Endothelial cell of umbilical vein (primary cell): ENCODE data around the gene PDLIM5. TPM values are rescaled to one million over a fixed set of nuclear protein-coding genes. Genes with fewer than 3 reads are reported as not detected.
A peak's percentile ranks its signal among the peaks of the same experiment; 100 is the strongest.

Experiments used
- BruUV-seq: library from RNA; stranded (reverse); fragments of 400-500 nt; replicated peaks from 2 replicates; lab custom pipeline; 2021; lab: Mats Ljungman, UMichigan
- CTCF ChIA-PET: fragments of 300-600, 350-600 bp; sonication (Branson Sonifier 250); formaldehyde crosslinking; loops from one replicate; lab custom pipeline; 2021; ENCODE audit warnings: antibody characterized with exemption, inconsistent platforms; lab: Charles Lee
- POLR2A ChIA-PET: fragments of 300-600, 350-600 bp; sonication (Branson Sonifier 250); formaldehyde crosslinking; loops from one replicate; lab custom pipeline; 2021; ENCODE audit warnings: antibody characterized with exemption, inconsistent platforms; lab: Charles Lee
- DNase-seq: peaks from one replicate; pipeline ENCODE4 v3.0.0-alpha.2; 2011; ENCODE audit warnings: low read depth, low spot score
- FAIRE-seq: peaks from 2 replicates; lab custom pipeline; 2011; peaks lifted over from hg19 to GRCh38; lab: Jason Lieb, UNC
- H2AFZ ChIP-seq: 2 replicates; pipeline ENCODE4 v1.6.0; 2012; ENCODE audit warnings: low read depth, low read length, control low read depth, inconsistent platforms
- H3K27ac ChIP-seq: 2 replicates; pipeline ENCODE4 v1.5.1; 2011; ENCODE audit warnings: low read depth, mild to moderate bottlenecking, control low read depth, low read length, moderate library complexity; ENCODE audit not compliant: insufficient read depth
- H3K27me3 ChIP-seq, 2 experiments: 2 replicates each; pipeline versions ENCODE4 v1.6.0 to v1.6.1; 2011; ENCODE audit warnings: low read length in 2 of 2, mixed read lengths in 1 of 2; ENCODE audit not compliant: control insufficient read depth in 2 of 2, insufficient read depth in 2 of 2
- H3K36me3 ChIP-seq, 2 experiments: 2 replicates in 1 of 2; 3 replicates in 1 of 2; pipeline ENCODE4 v1.5.1; 2011; ENCODE audit warnings: low read length in 2 of 2, mild to moderate bottlenecking in 1 of 2, moderate library complexity in 1 of 2; ENCODE audit not compliant: control insufficient read depth in 2 of 2, insufficient read depth in 2 of 2; ENCODE audit errors: extremely low read depth in 1 of 2
- H3K4me1 ChIP-seq: 3 replicates; pipeline ENCODE4 v1.5.1; 2011; ENCODE audit warnings: mild to moderate bottlenecking, low read length; ENCODE audit not compliant: control insufficient read depth, insufficient read depth; ENCODE audit errors: extremely low read depth
- H3K4me2 ChIP-seq: 2 replicates; pipeline ENCODE4 v1.6.1; 2011; ENCODE audit warnings: low read length, control low read depth, mixed read lengths; ENCODE audit not compliant: insufficient read depth
- H3K4me3 ChIP-seq, 3 experiments: fragments of 200-600 bp in 1 of 3; sonication (generic), shearing (Covaris generic) in 1 of 3; replicated peaks in 1 of 3; 2 replicates each; pipeline ENCODE4 v1.5.1; 2011 to 2016; ENCODE audit warnings: control low read depth in 3 of 3, low read length in 3 of 3, mild to moderate bottlenecking in 2 of 3, inconsistent platforms in 1 of 3, low read depth in 1 of 3, moderate library complexity in 1 of 3; ENCODE audit not compliant: insufficient read depth in 1 of 3
- H3K79me2 ChIP-seq: 2 replicates; pipeline ENCODE4 v1.6.0; 2012; ENCODE audit warnings: low read length, inconsistent platforms; ENCODE audit not compliant: control insufficient read depth, insufficient read depth
- H3K9ac ChIP-seq: replicated peaks from 2 replicates; pipeline ENCODE3; 2011; ENCODE audit warnings: low read length, control low read depth; ENCODE audit not compliant: insufficient read depth; ENCODE audit errors: extremely low read depth
- H3K9me1 ChIP-seq: replicated peaks from 3 replicates; pipeline ENCODE4 v1.6.0; 2011; ENCODE audit warnings: mild to moderate bottlenecking, low read length; ENCODE audit not compliant: control insufficient read depth, insufficient read depth; ENCODE audit errors: extremely low read depth
- H3K9me3 ChIP-seq: replicated peaks from 2 replicates; pipeline ENCODE4 v1.5.1; 2012; ENCODE audit warnings: low read length, inconsistent platforms; ENCODE audit not compliant: control insufficient read depth, insufficient read depth
- H4K20me1 ChIP-seq: replicated peaks from 2 replicates; pipeline ENCODE3; 2011; ENCODE audit warnings: mild to moderate bottlenecking, low read length; ENCODE audit not compliant: control insufficient read depth, insufficient read depth; ENCODE audit errors: extremely low read depth
- CTCF ChIP-seq, 2 donors: IDR thresholded peaks; 1 replicate in 1 of 2; 2 replicates in 1 of 2; pipeline ENCODE4 v1.5.1; 2011; ENCODE audit warnings: low read length in 2 of 2, mild to moderate bottlenecking in 2 of 2, moderate library complexity in 2 of 2, control low read depth in 1 of 2, inconsistent platforms in 1 of 2, low read depth in 1 of 2; ENCODE audit not compliant: insufficient read depth in 1 of 2; ENCODE audit errors: extremely low read depth in 1 of 2
- EZH2 ChIP-seq: IDR thresholded peaks from 2 replicates; pipeline ENCODE4 v1.6.1; 2012; ENCODE audit warnings: borderline replicate concordance, low read depth, mild to moderate bottlenecking, moderate library complexity, low read length, inconsistent platforms; ENCODE audit not compliant: severe bottlenecking
- GATA2 ChIP-seq: IDR thresholded peaks from 2 replicates; pipeline ENCODE4 v1.7.0; 2011; ENCODE audit warnings: low read depth, mild to moderate bottlenecking, moderate library complexity, mixed read lengths, low read length; ENCODE audit not compliant: insufficient read length, insufficient read depth
- JUN ChIP-seq: IDR thresholded peaks from 2 replicates; pipeline ENCODE4 v1.6.1; 2011; ENCODE audit warnings: borderline replicate concordance, low read depth; ENCODE audit not compliant: insufficient read length, insufficient read depth
- MYC ChIP-seq: IDR thresholded peaks from one replicate; pipeline ENCODE4 v1.6.1; 2011; ENCODE audit warnings: mild to moderate bottlenecking, low read depth, low read length
- POLR2A ChIP-seq: IDR thresholded peaks from 2 replicates; pipeline ENCODE4 v1.6.1; 2012; ENCODE audit warnings: low read depth, mild to moderate bottlenecking, control low read depth, low read length
- dilution Hi-C: fragments of 300-500 bp; cut with MboI; formaldehyde crosslinking; loops from one replicate; pipeline ENCODE4 v1.15.0; 2019; ENCODE audit warnings: low sequenced_read_pairs; ENCODE audit not compliant: extremely low pct_ligation_motif_present
- intact Hi-C: fragments of 100-400 bp; cut with micrococcal nuclease; formaldehyde crosslinking; loops from one replicate; pipeline ENCODE4 v1.10.0; 2022
- polyA plus RNA-seq, 4 experiments: library from polyadenylated mRNA; depleted of rRNA in 3 of 4; stranded (reverse) in 3 of 4; unstranded in 1 of 4; fragments of >200 nt; gene quantifications; 2 replicates each; pipeline versions ENCODE4 v1.2.1 to v1.2.3, GENCODE V29; 2011 to 2012; ENCODE audit warnings: missing spikeins in 1 of 4
- total RNA-seq: library from RNA; stranded (reverse); gene quantifications from 2 replicates; pipeline ENCODE4 v1.2.3, GENCODE V29; 2021

The PDLIM5 gene
- total and polyA plus RNA-seq, 2 donors (not counting 3 experiments of a cell fraction or from before 2014, with no cell fraction given): 243 to 310 TPM

GRCh38 chr4:94489098-94489497 lies 37.4 kb downstream of the PDLIM5 start:
- no peak for TF ChIP-seq GATA2
- TF ChIP-seq CTCF (IDR thresholded peaks at IDR 0.05; ENCODE audit: extremely low read depth in 1 of 2, insufficient read depth in 1 of 2, low read depth in 1 of 2, low read length in 2 of 2): no peak
- no peak for TF ChIP-seq JUN
- no peak for TF ChIP-seq EZH2
- no peak for TF ChIP-seq POLR2A
- no peak for TF ChIP-seq MYC
- Histone ChIP-seq H3K4me3 (no peak overlapping the region), H3K27me3 (no peaks in the 10 kb centered on the region), H3K9ac (no peak overlapping the region), H3K4me2 (no peak overlapping the region), H3K4me1 (peaks cover 71% of the 10 kb centered on the region), H3K9me1 (no peaks in the 10 kb centered on the region), H3K9me3 (no peaks in the 10 kb centered on the region), H4K20me1 (peaks cover 5% of the 10 kb centered on the region), H3K79me2 (peaks cover 84% of the 10 kb centered on the region), H2AFZ (no peak overlapping the region), H3K36me3 (peaks cover 0 to 9% of the 10 kb centered on the region in 2 experiments), H3K27ac (peak overlapping the region; percentile 20)
- ChIA-PET CTCF (interaction anchor here (0.9 to 1.2 kb wide), 2 partner anchors 31 to 36 kb away, joined by 3 read pairs; no protein-coding TSS in a partner anchor), POLR2A (no interaction called here)
- dilution Hi-C loops (no loop called here), intact Hi-C loops (no loop called here)
- DNase-seq (no peak), FAIRE-seq (no peak)
- BruUV-seq: TSS peak; percentile 72

- Histone ChIP-seq H3K36me3 (peaks cover 1 to 5% of the 10 kb centered on the region in 2 experiments), H3K27ac (peak overlapping the region; percentile 53), H3K4me3 (no peak overlapping the region), H4K20me1 (peaks cover 5% of the 10 kb centered on the region), H3K79me2 (peaks cover 80% of the 10 kb centered on the region), H3K9ac (no peak overlapping the region), H2AFZ (no peak overlapping the region), H3K27me3 (no peaks in the 10 kb centered on the region), H3K4me1 (peaks cover 62% of the 10 kb centered on the region), H3K9me1 (no peaks in the 10 kb centered on the region), H3K9me3 (no peaks in the 10 kb centered on the region), H3K4me2 (peak overlapping the region; percentile 67)
- FAIRE-seq: no peak
- ChIA-PET POLR2A (no interaction called here), CTCF (interaction anchor here (1.1 kb wide), 1 partner anchor 84 kb away, joined by 3 read pairs; no protein-coding TSS in a partner anchor)
- no peak for TF ChIP-seq EZH2
- dilution Hi-C loops (no loop called here), intact Hi-C loops (loop anchor here (2.0 kb wide), 1 partner anchor 78 kb away; no protein-coding TSS in a partner anchor)
- DNase-seq: no peak
- no TSS peak for BruUV-seq
Measured at GRCh38 chr4:94490437-94490836, 38.7 kb downstream of the PDLIM5 start.
